Measurements from ENCODE around the gene GCLC.
"Not testable (repeated sequence)": the region's sequence is repeated elsewhere in the genome, so short reads cannot be mapped to it uniquely, and the experiment has no call there.

Gene GCLC

GRCh38 chr6:53579338-53579737, 34.4 kb upstream of the GCLC start:
- DNase-seq (ENCODE audit: extremely low read depth, low read depth), result no peak
- H3K4me3 ChIP-seq (replicated peaks; ENCODE audit: low read depth, low read length), result no peak overlapping the region
- TF ChIP-seq CTCF (IDR thresholded peaks at IDR 0.05; ENCODE audit: low read depth, low read length, missing control alignments), result no peak

GRCh38 chr6:53578371-53578770, 33.5 kb upstream of the GCLC start:
- no peak for TF ChIP-seq CTCF (IDR thresholded peaks at IDR 0.05; ENCODE audit: low read depth, low read length, missing control alignments)
- no peak for DNase-seq (ENCODE audit: extremely low read depth, low read depth)

GRCh38 chr6:53573299-53573698, 28.4 kb upstream of the GCLC start:
- H3K4me3 ChIP-seq (replicated peaks; ENCODE audit: low read depth, low read length), result no peak overlapping the region
- no peak for DNase-seq (ENCODE audit: extremely low read depth, low read depth)
- no peak for TF ChIP-seq CTCF (IDR thresholded peaks at IDR 0.05; ENCODE audit: low read depth, low read length, missing control alignments)

More at GRCh38 chr6:53578371-53578770, 33.5 kb upstream of the GCLC start:
- no peak overlapping the region for H3K4me3 ChIP-seq (replicated peaks; ENCODE audit: low read depth, low read length)

- DNase-seq (ENCODE audit: extremely low read depth, low read depth); H3K4me3 ChIP-seq (replicated peaks; ENCODE audit: low read depth, low read length): not testable (repeated sequence)
Measured at GRCh38 chr6:53572379-53572778, 27.5 kb upstream of the GCLC start.

GRCh38 chr6:53568776-53569616, 24.1 kb upstream of the GCLC start:
- DNase-seq (ENCODE audit: extremely low read depth, low read depth), result no peak
- no peak for TF ChIP-seq CTCF (IDR thresholded peaks at IDR 0.05; ENCODE audit: low read depth, low read length, missing control alignments)
- no peak overlapping the region for H3K4me3 ChIP-seq (replicated peaks; ENCODE audit: low read depth, low read length)

- H3K4me3 ChIP-seq (replicated peaks; ENCODE audit: low read depth, low read length), result no peak overlapping the region
- no peak for DNase-seq (ENCODE audit: extremely low read depth, low read depth)
- TF ChIP-seq CTCF (IDR thresholded peaks at IDR 0.05; ENCODE audit: low read depth, low read length, missing control alignments), result no peak
Measured at GRCh38 chr6:53567701-53568100, 22.8 kb upstream of the GCLC start.

GRCh38 chr6:53566755-53567154, 21.9 kb upstream of the GCLC start:
- no peak for DNase-seq (ENCODE audit: extremely low read depth, low read depth)
- no peak for TF ChIP-seq CTCF (IDR thresholded peaks at IDR 0.05; ENCODE audit: low read depth, low read length, missing control alignments)
- no peak overlapping the region for H3K4me3 ChIP-seq (replicated peaks; ENCODE audit: low read depth, low read length)

All from HFF-Myc (cell line).